GOT3 (cell line): Measurements from ENCODE around the gene RPP25L.

ENCODE experiments used
- DNase-seq: peaks from one replicate; lab custom pipeline; 2025; ENCODE audit warnings: mixed read lengths; lab: John Stamatoyannopoulos, UW

RPP25L gene

GRCh38 chr9:34585946-34586669 lies 25.8 kb downstream of the RPP25L start:
- DNase-seq = no peak

GRCh38 chr9:34584970-34585369 lies 26.9 kb downstream of the RPP25L start:
- no peak for DNase-seq

GRCh38 chr9:34582787-34583186 lies 29.1 kb downstream of the RPP25L start:
- DNase-seq = no peak

- DNase-seq = no peak
Observed at GRCh38 chr9:34581318-34581717, 30.6 kb downstream of the RPP25L start.

GRCh38 chr9:34580358-34580757 lies 31.5 kb downstream of the RPP25L start:
- DNase-seq = no peak

- no peak for DNase-seq
Observed at GRCh38 chr9:34579808-34580163, 32.1 kb downstream of the RPP25L start.

- DNase-seq = no peak
Observed at GRCh38 chr9:34579104-34579807, 32.6 kb downstream of the RPP25L start.

- DNase-seq = no peak
Observed at GRCh38 chr9:34578241-34579103, 33.4 kb downstream of the RPP25L start.

GRCh38 chr9:34577400-34578240 lies 34.3 kb downstream of the RPP25L start:
- DNase-seq = no peak

- no peak for DNase-seq
Observed at GRCh38 chr9:34576597-34577399, 35.1 kb downstream of the RPP25L start.

- DNase-seq = no peak
Observed at GRCh38 chr9:34575862-34576596, 35.9 kb downstream of the RPP25L start.

GRCh38 chr9:34575241-34575640 lies 36.7 kb downstream of the RPP25L start:
- DNase-seq = no peak

- no peak for DNase-seq
Observed at GRCh38 chr9:34574571-34574970, 37.3 kb downstream of the RPP25L start.

GRCh38 chr9:34573599-34574325 lies 38.1 kb downstream of the RPP25L start:
- no peak for DNase-seq

GRCh38 chr9:34572628-34573027 lies 39.3 kb downstream of the RPP25L start:
- no peak for DNase-seq

GRCh38 chr9:34572092-34572491 lies 39.8 kb downstream of the RPP25L start:
- no peak for DNase-seq

GRCh38 chr9:34571481-34571810 lies 40.5 kb downstream of the RPP25L start:
- no peak for DNase-seq

GRCh38 chr9:34570809-34571480 lies 41.0 kb downstream of the RPP25L start:
- DNase-seq = no peak

- no peak for DNase-seq
Observed at GRCh38 chr9:34570376-34570775, 41.5 kb downstream of the RPP25L start.
